GM13976 (cell line): ENCODE results near the gene BIVM.

ENCODE experiments used
- DNase-seq: peaks from one replicate; pipeline ENCODE4 v3.0.0; 2012; ENCODE audit warnings: low spot score
- in situ Hi-C: fragments of 300-500 bp; cut with MboI; formaldehyde crosslinking; loops from one replicate; pipeline ENCODE4 v1.12.0; 2022; ENCODE audit warnings: low sequenced_read_pairs, mixed read lengths, inconsistent platforms; ENCODE audit not compliant: unreplicated experiment
- TF ChIP-seq, protein P1 (sequence below): IDR thresholded peaks from 2 replicates; pipeline ENCODE4 v1.5.1; 2012; ENCODE audit warnings: borderline replicate concordance, mild to moderate bottlenecking; ENCODE audit not compliant: insufficient read depth; ENCODE audit errors: extremely low read depth, missing control alignments, control extremely low read depth

BIVM gene

DNA sequence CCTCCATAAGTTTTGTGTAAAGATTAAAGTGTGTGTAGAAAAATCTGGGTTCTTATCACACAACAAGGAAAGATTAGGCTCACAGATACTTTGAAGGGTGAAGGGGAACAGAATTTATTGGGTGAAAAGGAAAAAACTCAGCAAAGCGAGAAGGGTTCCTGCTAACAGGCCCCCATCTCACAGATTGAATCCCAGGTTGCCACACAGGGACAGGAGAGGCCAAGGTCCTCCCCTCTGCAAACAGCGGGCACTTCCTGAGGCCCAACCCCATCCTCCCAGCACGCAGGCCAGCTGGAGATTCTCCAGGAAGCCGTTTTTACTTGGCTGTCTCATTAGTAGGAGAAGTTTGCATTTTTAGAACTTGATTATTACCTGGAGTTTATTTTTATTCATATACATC is 31.7 kb downstream of the BIVM start:
- no peak for DNase-seq
- TF ChIP-seq, protein P1, sequence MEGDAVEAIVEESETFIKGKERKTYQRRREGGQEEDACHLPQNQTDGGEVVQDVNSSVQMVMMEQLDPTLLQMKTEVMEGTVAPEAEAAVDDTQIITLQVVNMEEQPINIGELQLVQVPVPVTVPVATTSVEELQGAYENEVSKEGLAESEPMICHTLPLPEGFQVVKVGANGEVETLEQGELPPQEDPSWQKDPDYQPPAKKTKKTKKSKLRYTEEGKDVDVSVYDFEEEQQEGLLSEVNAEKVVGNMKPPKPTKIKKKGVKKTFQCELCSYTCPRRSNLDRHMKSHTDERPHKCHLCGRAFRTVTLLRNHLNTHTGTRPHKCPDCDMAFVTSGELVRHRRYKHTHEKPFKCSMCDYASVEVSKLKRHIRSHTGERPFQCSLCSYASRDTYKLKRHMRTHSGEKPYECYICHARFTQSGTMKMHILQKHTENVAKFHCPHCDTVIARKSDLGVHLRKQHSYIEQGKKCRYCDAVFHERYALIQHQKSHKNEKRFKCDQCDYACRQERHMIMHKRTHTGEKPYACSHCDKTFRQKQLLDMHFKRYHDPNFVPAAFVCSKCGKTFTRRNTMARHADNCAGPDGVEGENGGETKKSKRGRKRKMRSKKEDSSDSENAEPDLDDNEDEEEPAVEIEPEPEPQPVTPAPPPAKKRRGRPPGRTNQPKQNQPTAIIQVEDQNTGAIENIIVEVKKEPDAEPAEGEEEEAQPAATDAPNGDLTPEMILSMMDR: no peak
- in situ Hi-C loops: no loop called here

DNA sequence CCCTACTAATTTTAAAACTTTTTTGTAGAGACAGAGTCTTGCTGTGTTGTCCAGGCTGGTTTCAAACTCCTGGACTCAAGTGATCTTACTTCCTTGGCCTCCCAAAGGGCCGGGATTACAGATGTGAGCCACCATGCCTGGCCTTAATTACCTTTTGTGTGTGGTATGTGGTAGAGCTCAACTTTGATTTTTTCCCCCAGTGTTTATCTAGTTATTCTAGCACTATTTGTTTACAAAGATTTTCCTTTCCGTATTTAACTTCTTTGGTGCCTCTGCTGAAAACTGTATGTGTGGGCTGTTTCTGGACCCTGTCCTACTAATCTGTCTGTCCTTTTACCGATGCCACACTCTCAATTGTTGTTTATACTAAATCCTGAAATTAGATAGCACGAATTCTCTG is 37.6 kb downstream of the BIVM start:
- TF ChIP-seq, protein P1: no peak
- DNase-seq: no peak
- in situ Hi-C loops: no loop called here

DNA sequence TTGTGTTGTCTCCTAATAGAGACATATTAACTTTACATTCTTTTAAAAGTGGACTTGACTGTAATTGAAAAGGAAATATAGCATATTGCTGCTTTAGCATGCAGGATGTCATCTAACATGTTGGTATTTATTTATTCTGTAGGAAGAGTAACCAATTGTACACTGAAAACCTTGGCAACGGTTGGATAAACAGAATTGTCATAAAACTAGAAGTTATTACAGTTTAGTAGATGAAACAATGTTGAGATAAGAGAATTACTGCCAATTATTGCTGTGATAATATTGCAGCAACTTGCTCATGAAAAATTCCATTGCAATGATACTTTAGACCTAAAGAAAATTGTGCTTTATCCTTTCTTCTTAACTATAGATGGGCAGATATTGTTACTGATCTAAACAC is 39.4 kb downstream of the BIVM start:
- DNase-seq: no peak

DNA sequence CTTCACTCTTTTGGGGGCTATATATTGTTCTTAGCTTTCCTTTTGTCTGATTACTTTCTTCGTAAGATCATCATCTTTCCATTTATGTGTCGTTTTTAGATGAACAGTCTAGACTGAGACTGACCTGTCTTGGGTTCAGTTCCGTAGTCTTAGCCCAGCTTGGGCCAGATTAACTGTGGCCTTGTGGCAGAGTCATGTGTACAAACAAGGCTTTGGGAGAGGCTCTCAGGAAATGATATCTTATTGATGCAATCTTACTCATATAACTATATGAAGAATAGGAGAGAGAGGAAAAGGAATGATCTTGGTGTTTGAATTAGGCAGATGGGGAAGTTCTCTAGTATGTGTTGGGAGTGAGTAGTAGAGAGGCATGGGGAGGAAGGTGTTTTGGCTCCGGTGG is 40.1 kb downstream of the BIVM start:
- no peak for DNase-seq
- in situ Hi-C loops: no loop called here
- TF ChIP-seq, protein P1: no peak

More for the DNA sequence above, 39.4 kb downstream of the BIVM start:
- TF ChIP-seq, protein P1: no peak
- in situ Hi-C loops: no loop called here

DNA sequence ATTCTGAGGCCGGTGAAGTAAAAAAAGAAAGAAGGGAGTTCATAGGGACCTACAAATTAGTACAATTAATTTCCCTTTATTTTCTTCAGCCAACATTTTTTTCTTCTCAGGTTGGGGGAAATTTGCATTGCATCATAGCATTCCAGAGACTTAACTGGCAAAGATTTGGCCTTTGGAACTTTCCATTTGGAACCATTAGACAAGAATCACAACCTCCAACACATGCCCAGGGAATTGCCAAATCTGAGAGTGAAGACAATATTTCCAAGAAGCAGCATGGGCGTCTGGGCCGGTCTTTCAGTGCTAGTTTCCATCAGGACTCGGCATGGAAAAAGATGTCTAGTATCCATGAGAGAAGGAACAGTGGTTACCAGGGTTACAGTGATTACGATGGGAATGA is 40.5 kb downstream of the BIVM start:
- TF ChIP-seq, protein P1: no peak
- DNase-seq: no peak
- in situ Hi-C loops: no loop called here

DNA sequence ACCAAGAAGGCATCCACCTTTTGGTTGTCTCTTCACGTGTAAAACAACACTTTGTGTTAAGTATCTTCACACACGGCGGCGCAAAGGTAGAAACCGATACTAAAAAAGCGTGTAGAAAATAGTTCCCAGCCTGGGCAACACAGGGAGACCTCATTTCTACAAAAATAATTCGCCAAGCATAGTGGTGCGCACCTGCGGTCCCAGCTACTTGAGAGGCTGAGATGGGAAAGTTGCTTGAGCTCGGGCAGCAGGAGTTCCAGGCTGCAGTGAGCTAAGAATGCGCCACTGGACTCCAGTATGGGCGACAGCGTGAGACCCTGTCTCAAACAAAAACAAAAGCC is 46.3 kb downstream of the BIVM start:
- TF ChIP-seq, protein P1: no peak
- in situ Hi-C loops: no loop called here

More for the DNA sequence above, 46.3 kb downstream of the BIVM start:
- no peak for DNase-seq
